Measurements from ENCODE around the gene XDH.

XDH gene

GRCh38 chr2:31327505-31327904 is 87.0 kb downstream of the XDH start:
- DNase-seq: no peak

- no peak for DNase-seq
These were observed 90.4 kb downstream of the XDH start for GRCh38 chr2:31324016-31324633.

GRCh38 chr2:31322371-31322770 is 92.2 kb downstream of the XDH start:
- no peak for DNase-seq

- DNase-seq: no peak
These were observed 95.0 kb downstream of the XDH start for GRCh38 chr2:31319406-31320175.

GRCh38 chr2:31318361-31319336 is 95.9 kb downstream of the XDH start:
- peak; percentile 19 for DNase-seq

GRCh38 chr2:31317396-31317795 is 97.1 kb downstream of the XDH start:
- no peak for DNase-seq

GRCh38 chr2:31314761-31315160 is 99.8 kb downstream of the XDH start:
- DNase-seq: no peak

GRCh38 chr2:31312898-31313297 is 101.6 kb downstream of the XDH start:
- no peak for DNase-seq

- DNase-seq: no peak
These were observed 109.7 kb downstream of the XDH start for GRCh38 chr2:31304816-31305215.

- no peak for DNase-seq
These were observed 111.5 kb downstream of the XDH start for GRCh38 chr2:31302940-31303563.

- DNase-seq: no peak
These were observed 114.2 kb downstream of the XDH start for GRCh38 chr2:31300309-31300708.

- DNase-seq: no peak
These were observed 115.0 kb downstream of the XDH start for GRCh38 chr2:31299547-31299946.

- DNase-seq: no peak
These were observed 116.8 kb downstream of the XDH start for GRCh38 chr2:31297751-31298150.

- DNase-seq: no peak
These were observed 117.8 kb downstream of the XDH start for GRCh38 chr2:31296641-31297287.

GRCh38 chr2:31294196-31294595 is 120.3 kb downstream of the XDH start:
- no peak for DNase-seq

GRCh38 chr2:31287654-31288053 is 126.9 kb downstream of the XDH start:
- no peak for DNase-seq

GRCh38 chr2:31286961-31287550 is 127.5 kb downstream of the XDH start:
- no peak for DNase-seq

GRCh38 chr2:31286230-31286629 is 128.3 kb downstream of the XDH start:
- DNase-seq: no peak

Measured in activated T-cell treated with anti-CD3 and anti-CD28 coated beads for 4 hours (primary cell).